Sigmoid colon (tissue), 4 donors: ENCODE data around the gene MTMR4.

Experiments used
- EP300 ChIP-seq, 4 donors: sonication (generic); formaldehyde crosslinking; IDR thresholded peaks; one replicate each; pipeline ENCODE4 v1.6.1; 2017; ENCODE audit warnings: antibody characterized with exemption in 4 of 4
- POLR2A ChIP-seq, 2 donors: fragments of 450-650 bp; IDR thresholded peaks; one replicate each; pipeline ENCODE4 v1.6.1; 2016; ENCODE audit warnings: antibody characterized with exemption in 2 of 2, mild to moderate bottlenecking in 2 of 2, moderate library complexity in 2 of 2
- TF ChIP-seq, protein P1 (sequence below), 4 experiments: fragments of 450-650 bp in 3 of 4; fragments of 200-600 bp in 1 of 4; IDR thresholded peaks; one replicate each; pipeline ENCODE4 v1.5.1; 2016 to 2019; ENCODE audit warnings: antibody characterized with exemption in 4 of 4, mild to moderate bottlenecking in 3 of 4, moderate library complexity in 2 of 4

GRCh38 chr17:58493506-58493905 is 20.9 kb downstream of the MTMR4 start:
- TF ChIP-seq, protein P1, sequence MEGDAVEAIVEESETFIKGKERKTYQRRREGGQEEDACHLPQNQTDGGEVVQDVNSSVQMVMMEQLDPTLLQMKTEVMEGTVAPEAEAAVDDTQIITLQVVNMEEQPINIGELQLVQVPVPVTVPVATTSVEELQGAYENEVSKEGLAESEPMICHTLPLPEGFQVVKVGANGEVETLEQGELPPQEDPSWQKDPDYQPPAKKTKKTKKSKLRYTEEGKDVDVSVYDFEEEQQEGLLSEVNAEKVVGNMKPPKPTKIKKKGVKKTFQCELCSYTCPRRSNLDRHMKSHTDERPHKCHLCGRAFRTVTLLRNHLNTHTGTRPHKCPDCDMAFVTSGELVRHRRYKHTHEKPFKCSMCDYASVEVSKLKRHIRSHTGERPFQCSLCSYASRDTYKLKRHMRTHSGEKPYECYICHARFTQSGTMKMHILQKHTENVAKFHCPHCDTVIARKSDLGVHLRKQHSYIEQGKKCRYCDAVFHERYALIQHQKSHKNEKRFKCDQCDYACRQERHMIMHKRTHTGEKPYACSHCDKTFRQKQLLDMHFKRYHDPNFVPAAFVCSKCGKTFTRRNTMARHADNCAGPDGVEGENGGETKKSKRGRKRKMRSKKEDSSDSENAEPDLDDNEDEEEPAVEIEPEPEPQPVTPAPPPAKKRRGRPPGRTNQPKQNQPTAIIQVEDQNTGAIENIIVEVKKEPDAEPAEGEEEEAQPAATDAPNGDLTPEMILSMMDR (IDR thresholded peaks at IDR 0.05) = no peak
- no peak for TF ChIP-seq POLR2A (IDR thresholded peaks at IDR 0.05)
- TF ChIP-seq EP300 (IDR thresholded peaks at IDR 0.05) = no peak
